ENCODE results near the gene RAI1. TPM values are rescaled to one million over a fixed set of nuclear protein-coding genes. Genes with fewer than 3 reads are reported as not detected.

RAI1 gene
- total RNA-seq, 4 donors from 2014 or later = 17.0 to 36.3 (median 22.3) TPM

- intact Hi-C loops (cut with DNase I) = loop anchor here (10.0 kb wide), 1 partner anchor 224 kb away; the partner anchor contains the start of genes ATPAF2 and GID4
- Histone ChIP-seq H3K4me1 (peaks cover 32 to 99% (median 58%) of the 10 kb centered on the region in 3 donors), H3K9me3 (no peaks in the 10 kb centered on the region), H3K27me3 (no peaks in the 10 kb centered on the region), H3K27ac (peak overlapping the region in 3 of 4 donors; percentile 80 to 83 (median 81)), H3K36me3 (peaks cover 8 to 62% (median 26%) of the 10 kb centered on the region in 3 donors), H3K4me3 (peak overlapping the region in 1 of 4 donors; percentile 60)
- TF ChIP-seq, protein P1, sequence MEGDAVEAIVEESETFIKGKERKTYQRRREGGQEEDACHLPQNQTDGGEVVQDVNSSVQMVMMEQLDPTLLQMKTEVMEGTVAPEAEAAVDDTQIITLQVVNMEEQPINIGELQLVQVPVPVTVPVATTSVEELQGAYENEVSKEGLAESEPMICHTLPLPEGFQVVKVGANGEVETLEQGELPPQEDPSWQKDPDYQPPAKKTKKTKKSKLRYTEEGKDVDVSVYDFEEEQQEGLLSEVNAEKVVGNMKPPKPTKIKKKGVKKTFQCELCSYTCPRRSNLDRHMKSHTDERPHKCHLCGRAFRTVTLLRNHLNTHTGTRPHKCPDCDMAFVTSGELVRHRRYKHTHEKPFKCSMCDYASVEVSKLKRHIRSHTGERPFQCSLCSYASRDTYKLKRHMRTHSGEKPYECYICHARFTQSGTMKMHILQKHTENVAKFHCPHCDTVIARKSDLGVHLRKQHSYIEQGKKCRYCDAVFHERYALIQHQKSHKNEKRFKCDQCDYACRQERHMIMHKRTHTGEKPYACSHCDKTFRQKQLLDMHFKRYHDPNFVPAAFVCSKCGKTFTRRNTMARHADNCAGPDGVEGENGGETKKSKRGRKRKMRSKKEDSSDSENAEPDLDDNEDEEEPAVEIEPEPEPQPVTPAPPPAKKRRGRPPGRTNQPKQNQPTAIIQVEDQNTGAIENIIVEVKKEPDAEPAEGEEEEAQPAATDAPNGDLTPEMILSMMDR (IDR thresholded peaks at IDR 0.05) = no peak
- no peak for TF ChIP-seq POLR2A (IDR thresholded peaks at IDR 0.05)
- no peak for DNase-seq
- 86 to 90% methylated on average over 21 to 25 of the region's 27 CpGs for WGBS, 2 donors
Measured at GRCh38 chr17:17810895-17811248, 129.6 kb downstream of the RAI1 start.

DNA sequence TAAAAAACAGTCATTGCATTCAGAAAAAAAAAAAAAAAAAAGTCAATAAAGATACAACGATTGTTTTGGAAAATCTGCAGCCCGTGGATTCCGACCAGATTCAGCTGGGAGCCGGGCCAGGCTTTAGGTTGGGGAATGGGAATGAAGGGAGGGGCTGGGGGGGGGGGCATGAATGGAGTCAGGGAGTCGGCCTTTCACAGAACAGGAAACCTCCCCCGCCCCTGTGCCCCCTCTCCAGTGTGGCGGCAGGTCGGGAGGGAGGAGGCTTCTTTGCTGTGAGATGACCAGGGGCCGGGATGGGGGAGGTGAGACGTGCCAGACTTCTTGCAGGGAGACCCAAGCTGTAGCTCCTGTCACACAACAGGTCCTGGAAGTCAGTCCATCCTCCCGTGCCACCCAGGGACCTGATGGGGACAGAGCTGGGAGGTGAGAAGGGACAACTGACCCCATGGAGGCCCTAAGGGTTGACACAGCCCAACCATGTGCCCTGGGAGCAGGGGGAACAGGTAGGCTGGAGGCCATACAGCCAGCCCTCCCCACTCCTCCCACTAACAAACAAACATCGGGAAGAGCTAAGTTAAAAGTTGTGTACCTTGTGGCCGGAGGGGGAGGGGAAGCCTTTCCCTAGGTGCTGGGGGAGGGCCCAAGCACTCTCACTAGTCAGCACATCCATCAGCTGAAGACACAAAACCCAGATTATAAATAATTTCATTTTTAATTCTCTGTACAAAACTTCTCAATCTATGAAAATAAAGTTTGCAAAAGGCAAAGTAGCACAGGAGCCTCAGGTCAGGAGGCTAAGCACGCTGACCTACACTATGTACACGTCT lies 130.3 kb downstream of the RAI1 start:
- Histone ChIP-seq H3K9me3 (no peaks in the 10 kb centered on the region), H3K36me3 (peaks cover 11 to 62% (median 27%) of the 10 kb centered on the region in 3 donors), H3K4me1 (peaks cover 32 to 96% (median 57%) of the 10 kb centered on the region in 3 donors), H3K4me3 (no peak overlapping the region), H3K27me3 (no peaks in the 10 kb centered on the region), H3K27ac (peak overlapping the region; percentile 26 to 80 (median 56))
- intact Hi-C loops (cut with DNase I) = loop anchor here (10.0 kb wide), 1 partner anchor 223 kb away; the partner anchor contains the start of genes ATPAF2 and GID4
- no peak for DNase-seq
- 50 to 58% methylated on average over 8 to 14 of the region's 15 CpGs for WGBS, 2 donors
- TF ChIP-seq, protein P1 (IDR thresholded peaks at IDR 0.05) = no peak
- TF ChIP-seq POLR2A (IDR thresholded peaks at IDR 0.05) = no peak

- H3K27ac ChIP-seq = peak overlapping the region; percentile 2 to 80 (median 56)
- 33 to 38% methylated on average over 6 to 10 of the region's 59 CpGs for WGBS, 2 donors
- H3K9me3 ChIP-seq = no peaks in the 10 kb centered on the region
- intact Hi-C loops (cut with DNase I) = loop anchor here (10.0 kb wide), 1 partner anchor 222 kb away; the partner anchor contains the start of genes ATPAF2 and GID4
- no peaks in the 10 kb centered on the region for H3K27me3 ChIP-seq
- no peak for DNase-seq
- peaks cover 14 to 68% (median 35%) of the 10 kb centered on the region in 3 donors for H3K36me3 ChIP-seq
- H3K4me3 ChIP-seq = no peak overlapping the region
- H3K4me1 ChIP-seq = peaks cover 32 to 96% (median 57%) of the 10 kb centered on the region in 3 donors
- no peak for TF ChIP-seq POLR2A (IDR thresholded peaks at IDR 0.05)
- TF ChIP-seq, protein P1 (IDR thresholded peaks at IDR 0.05) = peak; percentile 99 to 100 (median 99)
Measured at GRCh38 chr17:17812211-17813054, 131.2 kb downstream of the RAI1 start.

DNA sequence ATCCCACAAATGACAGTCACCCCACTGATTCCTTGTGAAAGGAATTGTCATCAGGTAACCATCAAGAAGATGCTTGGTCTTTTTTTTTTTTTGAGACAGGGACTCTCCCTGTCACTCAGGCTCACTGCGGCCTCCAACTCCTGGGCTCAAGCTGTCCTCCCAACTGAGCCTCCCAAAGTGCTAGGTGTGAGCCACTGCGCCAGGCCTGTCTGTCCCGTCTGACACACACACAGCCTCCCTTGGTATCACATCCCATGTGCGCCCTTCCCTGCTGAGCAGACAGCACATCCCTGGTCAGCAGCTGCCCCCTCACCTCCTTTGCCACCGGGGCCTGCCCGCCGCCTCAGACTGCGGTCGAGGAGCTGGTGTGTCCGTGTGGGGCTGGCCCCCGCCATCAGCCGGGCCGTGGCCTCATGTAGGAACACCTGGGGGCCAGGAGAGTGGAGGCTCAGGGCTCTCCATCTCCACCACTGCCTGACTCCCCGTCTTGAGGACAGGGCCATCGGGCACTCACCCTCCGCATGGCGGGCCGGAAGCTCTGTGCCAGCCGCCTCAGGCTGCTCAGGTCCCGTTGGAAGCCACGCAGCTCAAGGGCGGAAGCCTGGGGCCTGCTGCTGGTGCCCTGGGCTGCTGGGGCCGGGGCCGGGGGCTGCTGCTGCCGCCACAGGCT lies 131.9 kb downstream of the RAI1 start:
- Histone ChIP-seq H3K9me3 (no peaks in the 10 kb centered on the region), H3K36me3 (peaks cover 16 to 75% (median 40%) of the 10 kb centered on the region in 3 donors), H3K4me1 (peaks cover 37 to 96% (median 58%) of the 10 kb centered on the region in 3 donors), H3K27ac (peak overlapping the region; percentile 2 to 80 (median 56)), H3K4me3 (no peak overlapping the region), H3K27me3 (no peaks in the 10 kb centered on the region)
- WGBS, 2 donors = 86% methylated on average over 12 of the region's 25 CpGs; no CpG with 5 or more reads in 1 of the 2 donors
- intact Hi-C loops (cut with DNase I) = loop anchor here (10.0 kb wide), 1 partner anchor 222 kb away; the partner anchor contains the start of genes ATPAF2 and GID4
- DNase-seq = no peak
- TF ChIP-seq, protein P1 (IDR thresholded peaks at IDR 0.05) = no peak
- TF ChIP-seq POLR2A (IDR thresholded peaks at IDR 0.05) = no peak

All from esophagus squamous epithelium (tissue), 5 donors.